ENCODE data around the gene FBXL13. TPM values are rescaled to one million over a fixed set of nuclear protein-coding genes. Genes with fewer than 3 reads are reported as not detected.

Gene FBXL13
- total and polyA plus RNA-seq, 2 of the 8 experiments (the other 6 are each of a cell fraction or from before 2014, with no cell fraction given), result 1.2 to 2.8 TPM

- TF ChIP-seq CHD7 (IDR thresholded peaks at IDR 0.05; ENCODE audit: insufficient replicate concordance, low read length) (no peak), SRF (IDR thresholded peaks at IDR 0.05; ENCODE audit: low read depth, low read length) (no peak), PHF8 (conservative IDR thresholded peaks at IDR 0.05; ENCODE audit: low read depth, low read length) (no peak), NANOG (IDR thresholded peaks at IDR 0.05; ENCODE audit: insufficient read depth, low read depth, low read length, poor library complexity, severe bottlenecking) (no peak), MAFK (IDR thresholded peaks at IDR 0.05; ENCODE audit: low read depth, low read length) (no peak), RXRA (IDR thresholded peaks at IDR 0.05; ENCODE audit: insufficient read depth, low read depth, low read length) (no peak), YY1 (IDR thresholded peaks at IDR 0.05; ENCODE audit: low read depth, low read length) (no peak), GTF2F1 (IDR thresholded peaks at IDR 0.05; ENCODE audit: borderline replicate concordance, low read depth, low read length) (no peak), BRCA1 (IDR thresholded peaks at IDR 0.05; ENCODE audit: low read depth, low read length) (no peak), TAF1 (IDR thresholded peaks at IDR 0.05; ENCODE audit: low read depth, low read length) (no peak), TAF7 (optimal IDR thresholded peaks at IDR 0.05; ENCODE audit: borderline replicate concordance, low read depth, low read length) (no peak)
Observed at GRCh38 chr7:103003004-103003403, 71.6 kb downstream of the FBXL13 start (continued).

All from H1 (cell line).